ENCODE data around the gene IGFBP2.

DNA sequence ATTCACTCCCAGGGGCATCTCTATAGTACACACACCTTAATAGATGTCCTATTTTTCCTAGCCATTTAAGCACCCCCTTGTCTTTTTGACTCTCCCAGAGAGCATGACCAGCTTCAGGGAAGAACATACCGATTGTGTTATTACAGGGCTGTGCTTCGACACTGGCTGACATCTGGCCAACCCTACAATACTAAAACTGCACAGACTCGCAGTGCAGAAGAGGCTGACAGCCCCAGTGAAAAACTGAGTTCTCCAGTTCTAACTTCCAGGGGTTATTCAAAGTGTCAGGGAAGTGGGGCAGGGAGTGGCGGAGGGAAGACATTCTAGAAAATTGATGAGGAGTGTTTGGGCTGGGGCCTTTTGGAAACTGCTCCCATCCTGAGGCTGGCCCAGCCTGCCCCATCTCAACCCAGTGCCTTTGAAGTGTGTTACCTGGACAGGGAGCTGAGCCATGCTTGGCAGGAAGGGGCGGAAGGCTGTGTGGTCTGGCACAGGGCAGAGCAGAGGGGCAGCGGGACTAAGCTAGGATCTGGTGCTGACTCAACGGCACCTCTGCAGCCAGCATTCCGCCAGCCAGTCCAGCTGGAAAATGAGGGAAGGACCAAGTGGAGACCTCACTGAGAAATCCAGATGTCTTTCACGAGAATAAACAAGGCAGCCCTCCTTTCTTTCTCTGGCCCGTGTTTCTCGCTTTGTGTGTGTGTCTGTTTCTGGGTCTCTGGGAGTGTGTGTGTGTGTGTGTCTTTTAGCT lies 77.5 kb downstream of the IGFBP2 start:
- TF ChIP-seq, protein P1, sequence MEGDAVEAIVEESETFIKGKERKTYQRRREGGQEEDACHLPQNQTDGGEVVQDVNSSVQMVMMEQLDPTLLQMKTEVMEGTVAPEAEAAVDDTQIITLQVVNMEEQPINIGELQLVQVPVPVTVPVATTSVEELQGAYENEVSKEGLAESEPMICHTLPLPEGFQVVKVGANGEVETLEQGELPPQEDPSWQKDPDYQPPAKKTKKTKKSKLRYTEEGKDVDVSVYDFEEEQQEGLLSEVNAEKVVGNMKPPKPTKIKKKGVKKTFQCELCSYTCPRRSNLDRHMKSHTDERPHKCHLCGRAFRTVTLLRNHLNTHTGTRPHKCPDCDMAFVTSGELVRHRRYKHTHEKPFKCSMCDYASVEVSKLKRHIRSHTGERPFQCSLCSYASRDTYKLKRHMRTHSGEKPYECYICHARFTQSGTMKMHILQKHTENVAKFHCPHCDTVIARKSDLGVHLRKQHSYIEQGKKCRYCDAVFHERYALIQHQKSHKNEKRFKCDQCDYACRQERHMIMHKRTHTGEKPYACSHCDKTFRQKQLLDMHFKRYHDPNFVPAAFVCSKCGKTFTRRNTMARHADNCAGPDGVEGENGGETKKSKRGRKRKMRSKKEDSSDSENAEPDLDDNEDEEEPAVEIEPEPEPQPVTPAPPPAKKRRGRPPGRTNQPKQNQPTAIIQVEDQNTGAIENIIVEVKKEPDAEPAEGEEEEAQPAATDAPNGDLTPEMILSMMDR (IDR thresholded peaks at IDR 0.05): no peak
- no peak for TF ChIP-seq POLR2A (IDR thresholded peaks at IDR 0.05)

Measured in body of pancreas (tissue), 4 donors.